ENCODE measurements around the gene DMD.
"Not testable (repeated sequence)": the region's sequence is repeated elsewhere in the genome, so short reads cannot be mapped to it uniquely, and the experiment has no call there.

Gene DMD

DNA sequence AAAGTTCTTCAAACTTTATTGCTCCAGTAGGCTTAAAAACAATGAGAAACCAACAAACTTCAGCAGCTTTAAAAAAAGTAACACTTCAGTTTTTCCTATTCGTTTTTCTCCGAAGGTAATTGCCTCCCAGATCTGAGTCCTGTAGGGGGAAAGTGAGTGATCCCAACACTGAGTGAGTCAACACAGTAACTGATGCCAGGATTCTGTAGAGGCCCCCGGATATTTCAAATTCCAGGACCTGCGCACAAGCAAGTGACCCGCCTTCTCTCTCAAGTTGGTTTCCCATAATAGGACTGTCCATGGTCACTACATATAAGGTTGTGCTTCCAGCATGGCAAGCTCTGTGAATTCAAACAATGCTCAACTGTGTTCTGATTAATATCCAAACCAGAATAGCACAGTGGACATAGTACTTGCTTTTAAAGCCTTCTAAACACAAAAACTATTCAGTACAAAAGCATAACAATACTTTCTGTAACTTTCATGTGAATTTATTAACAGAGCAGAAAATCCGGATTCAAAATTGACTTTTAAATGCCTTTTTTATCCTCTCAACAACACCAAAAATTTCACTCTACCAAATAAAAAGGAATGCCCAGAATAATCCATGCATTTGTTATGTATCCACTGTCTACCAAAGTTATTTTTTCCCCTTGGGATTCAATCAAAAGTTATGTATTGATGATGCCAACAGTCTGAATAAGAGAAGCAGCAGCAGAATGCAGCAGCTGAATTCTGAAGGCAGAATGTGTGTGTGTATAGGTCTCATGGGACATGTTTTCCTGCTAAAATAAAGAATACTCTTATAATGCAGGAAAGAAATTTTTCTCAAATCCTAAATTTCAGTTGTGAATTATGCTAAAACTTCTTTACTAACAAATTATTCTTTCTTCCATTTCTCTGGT, at the start of gene DMD:
Gene DMD (minus strand): TSS at position 194 of the 905 bp plus-strand sequence. CDS start 237 bp downstream, outside the sequence.
- no peak for DNase-seq (ENCODE audit: low read depth in 3 of 3)

DNA sequence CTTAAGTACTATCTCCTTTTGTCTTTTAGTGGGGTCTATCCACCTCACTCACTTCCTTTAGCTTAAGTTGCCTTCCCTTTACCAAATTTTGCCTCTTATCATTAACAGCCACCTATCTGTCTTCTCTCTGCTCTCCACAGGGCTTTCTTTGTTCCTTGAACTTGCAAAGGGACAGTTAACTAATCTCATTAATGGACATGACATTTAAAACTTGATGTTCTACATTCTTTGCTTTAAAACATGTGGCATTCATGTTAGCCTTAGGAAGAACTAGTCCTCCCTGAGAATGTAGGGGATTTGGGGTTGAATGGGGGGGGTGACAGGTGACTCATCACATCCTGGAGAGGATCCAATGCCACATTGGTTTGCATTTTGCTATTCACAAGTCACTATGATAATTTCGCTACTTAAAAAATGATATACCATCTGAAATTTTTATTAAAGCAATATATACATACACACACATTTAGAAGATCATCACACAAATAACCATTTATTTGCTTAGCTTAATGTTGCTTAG, 41.0 kb upstream of the DMD start:
- DNase-seq (ENCODE audit: low read depth in 3 of 3): no peak

DNA sequence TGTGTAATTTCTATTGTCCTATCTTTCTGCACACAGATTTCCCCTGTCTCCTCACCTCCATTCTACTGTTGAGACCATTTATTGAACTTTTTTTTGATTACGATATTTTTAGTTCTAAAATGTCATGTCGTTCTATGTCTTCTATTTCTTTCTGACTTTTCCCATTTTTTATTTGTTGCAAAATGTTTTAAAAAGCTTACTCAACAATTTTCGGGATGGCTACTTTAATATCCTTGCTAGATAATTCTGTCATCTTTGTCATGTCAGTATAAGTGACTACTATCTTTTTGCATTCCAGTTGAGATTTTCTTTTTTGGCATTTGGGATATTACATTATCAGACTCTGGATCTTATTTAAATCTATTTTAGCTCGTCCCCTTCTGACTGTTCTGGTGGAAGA, 7.5 kb upstream of the DMD start:
- no peak for DNase-seq (ENCODE audit: low read depth in 3 of 3)

DNA sequence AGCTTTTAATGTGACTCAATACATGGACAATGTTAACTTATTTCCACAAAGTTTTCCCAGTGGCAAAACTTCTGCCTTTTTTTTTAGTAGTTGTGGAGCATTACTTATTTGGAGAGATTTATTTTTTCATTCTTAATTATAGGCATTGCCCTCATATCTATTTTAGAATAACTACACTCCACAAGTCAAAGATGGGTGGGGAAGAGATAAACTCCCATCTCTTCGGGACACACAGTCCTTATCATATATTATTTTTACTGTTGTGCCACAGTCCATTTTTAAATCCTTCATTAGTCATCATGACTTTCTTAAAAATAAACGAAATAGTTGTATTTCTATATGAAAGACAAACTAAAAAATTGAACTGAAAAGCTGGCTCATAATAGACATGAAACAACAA, 1.2 kb downstream of the DMD start:
- DNase-seq (ENCODE audit: low read depth in 3 of 3): no peak

DNA sequence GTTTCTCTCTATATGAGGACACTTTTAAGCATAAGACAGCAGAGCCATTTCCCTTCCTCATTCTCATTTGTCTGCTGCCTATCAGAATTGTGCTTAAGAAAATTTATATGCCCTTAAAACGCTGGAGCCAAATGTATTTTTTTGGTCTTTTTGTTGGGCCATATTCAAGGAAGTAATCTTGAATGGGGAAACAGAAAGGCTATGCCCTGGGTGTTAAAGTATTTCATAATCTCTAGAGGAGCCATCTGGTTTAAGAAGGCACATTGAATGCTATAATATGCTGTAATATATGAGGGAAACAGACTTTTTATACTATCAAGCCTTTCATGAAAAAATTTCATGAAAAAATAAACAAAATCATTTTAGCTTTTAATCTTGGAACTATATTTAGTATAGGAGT, 4.3 kb downstream of the DMD start:
- DNase-seq (ENCODE audit: low read depth in 3 of 3): no peak

DNA sequence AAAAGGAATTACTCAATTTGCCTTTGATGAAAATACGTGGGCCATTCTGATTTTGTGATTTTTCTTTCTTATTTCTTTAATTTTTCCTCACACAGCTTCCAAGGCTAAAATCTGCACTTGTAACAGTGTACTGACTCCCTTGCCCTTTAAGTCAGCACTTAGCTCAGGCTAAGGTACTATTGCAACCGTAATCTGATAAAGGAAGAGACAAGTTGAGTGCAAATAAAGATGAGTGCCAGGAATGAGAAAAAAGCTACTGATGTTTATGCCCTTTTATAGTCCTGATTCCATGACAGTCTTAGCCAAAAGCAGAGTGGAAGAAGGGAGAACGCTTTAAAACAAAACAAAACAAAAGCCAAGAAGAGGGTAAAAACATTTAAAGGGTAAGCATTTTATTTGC, 6.0 kb downstream of the DMD start:
- no peak for DNase-seq (ENCODE audit: low read depth in 3 of 3)

DNA sequence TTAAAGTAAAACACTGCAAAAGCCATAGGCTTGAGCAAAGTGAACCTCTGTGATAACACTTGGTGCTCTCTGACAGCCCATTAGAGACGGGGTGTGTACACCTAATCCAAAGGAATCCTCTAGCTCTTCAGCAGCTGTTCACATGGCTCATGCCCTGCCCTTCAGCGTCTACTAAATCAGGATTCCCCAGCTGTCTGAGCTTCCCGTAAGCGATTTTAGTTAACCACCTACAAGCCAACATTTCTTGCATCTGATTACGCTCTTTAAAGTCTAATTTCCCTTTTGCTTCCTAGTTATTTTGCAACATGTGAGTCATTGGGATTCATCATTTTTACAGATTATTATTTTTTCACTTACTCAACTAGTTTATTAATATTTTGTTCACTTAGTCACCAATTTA, 6.5 kb downstream of the DMD start:
- no peak for DNase-seq (ENCODE audit: low read depth in 3 of 3)

DNA sequence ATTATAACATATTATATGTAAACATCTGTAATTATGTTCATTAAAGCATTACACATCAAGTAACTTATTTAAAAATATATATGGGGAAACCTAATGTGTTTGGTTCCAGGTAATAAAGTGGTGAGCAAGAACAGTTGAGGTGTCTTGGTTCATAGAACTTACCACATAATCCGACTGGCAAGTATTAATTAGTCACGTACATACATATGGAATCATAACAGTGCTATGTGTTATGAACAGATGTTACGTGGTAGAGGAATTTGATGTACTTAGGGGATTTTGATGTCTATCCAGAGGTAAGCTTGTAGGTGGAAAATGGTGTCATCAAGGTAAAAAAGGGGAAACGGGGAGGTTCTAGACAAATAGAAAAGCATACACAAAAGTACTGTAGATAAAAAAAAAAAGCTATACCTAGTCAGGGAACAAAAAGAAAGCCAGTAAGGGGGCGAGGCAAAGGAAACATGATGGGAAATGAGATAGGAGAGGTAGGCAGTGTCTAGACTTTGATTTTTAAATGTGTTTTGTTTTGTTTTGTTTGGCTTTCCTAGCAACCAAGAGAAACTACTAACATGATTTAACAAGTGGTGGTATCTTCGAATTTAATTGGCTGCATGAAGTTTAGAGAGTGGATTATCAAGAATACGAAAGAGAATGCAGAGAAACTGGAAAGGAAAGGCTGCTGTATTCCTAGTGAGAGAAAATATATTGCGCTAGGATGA, 12.6 kb downstream of the DMD start:
- DNase-seq (ENCODE audit: low read depth in 3 of 3): no peak

DNA sequence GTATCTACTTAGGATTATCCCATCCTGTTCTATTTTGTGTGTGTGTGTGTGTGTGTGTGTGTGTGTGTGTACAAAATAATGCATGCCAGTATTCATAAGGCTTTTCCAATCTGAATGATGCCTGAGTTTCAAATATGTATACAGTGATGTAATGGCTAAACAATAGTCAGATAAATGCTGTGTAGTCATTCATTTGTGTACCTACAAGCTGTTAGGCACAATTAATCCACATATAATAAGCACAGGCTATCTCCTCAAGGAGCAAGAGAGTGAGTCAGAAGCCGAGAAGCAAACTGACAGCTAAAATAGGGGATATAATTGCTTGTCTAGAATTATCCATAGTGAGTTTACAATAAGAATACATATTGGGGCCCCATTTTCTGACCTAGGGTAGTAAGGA, 15.7 kb downstream of the DMD start:
- DNase-seq (ENCODE audit: low read depth in 3 of 3): no peak

DNA sequence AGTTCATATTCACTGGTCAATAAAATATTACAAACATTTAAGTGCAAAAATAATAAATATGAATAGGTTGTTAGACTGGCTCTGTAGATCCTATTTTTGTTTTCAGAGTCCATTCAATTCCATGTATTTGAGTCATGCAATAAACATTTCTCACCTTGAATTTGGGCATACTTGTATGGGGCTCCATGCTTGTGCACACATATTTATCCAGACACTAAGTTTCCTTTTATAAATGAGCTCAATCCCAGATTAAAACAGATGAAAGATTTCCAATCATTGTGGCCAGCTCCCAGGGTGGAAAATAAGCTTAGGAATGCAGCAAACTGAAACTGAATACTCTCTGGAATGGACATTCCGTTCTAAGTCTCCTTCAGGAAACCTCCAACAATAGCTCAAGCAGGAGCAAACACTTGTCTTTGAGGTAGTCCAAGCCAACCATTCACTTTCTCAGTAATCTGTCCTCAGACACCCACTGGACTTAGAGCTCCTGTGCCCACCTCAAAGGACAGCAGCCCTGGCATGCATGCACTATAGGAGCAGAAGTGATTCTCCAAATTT, 16.4 kb downstream of the DMD start:
- no peak for DNase-seq (ENCODE audit: low read depth in 3 of 3)

DNA sequence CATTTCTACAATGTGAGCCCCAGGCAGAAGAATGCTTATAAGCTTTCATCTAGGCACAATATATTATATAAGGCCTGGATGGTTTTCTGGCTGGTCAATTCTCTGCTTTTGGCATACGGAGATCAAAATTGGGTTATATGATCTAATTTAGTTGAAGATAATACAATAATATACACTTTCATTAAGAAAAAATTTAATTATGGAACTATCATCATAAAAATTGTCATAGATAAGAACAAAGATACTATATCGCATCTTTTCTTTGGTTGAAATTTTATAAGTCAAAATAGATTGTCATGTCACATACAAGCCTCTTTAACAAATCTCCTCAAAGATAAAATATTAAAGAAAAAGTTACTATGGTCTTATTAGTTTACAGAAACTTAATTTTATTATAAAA, 17.1 kb downstream of the DMD start:
- no peak for DNase-seq (ENCODE audit: low read depth in 3 of 3)

DNA sequence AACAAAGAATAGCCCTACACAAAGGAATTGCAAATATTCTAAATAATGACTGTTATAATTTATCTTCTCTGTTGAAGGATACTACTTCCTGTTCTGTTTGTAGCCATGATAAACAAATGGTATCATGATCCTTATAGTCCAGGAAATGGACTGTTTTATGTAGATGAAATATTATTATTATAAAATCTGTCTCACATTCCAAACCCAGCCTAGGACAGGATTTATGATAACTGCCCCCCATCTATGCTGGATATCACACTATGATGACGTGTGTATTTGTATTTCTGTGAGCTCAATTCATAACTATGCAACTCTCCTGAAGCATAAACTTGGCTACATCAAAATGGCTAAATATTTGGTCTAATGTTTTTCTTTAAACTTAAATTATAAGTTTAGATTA, 21.3 kb downstream of the DMD start:
- no peak for DNase-seq (ENCODE audit: low read depth in 3 of 3)

DNA sequence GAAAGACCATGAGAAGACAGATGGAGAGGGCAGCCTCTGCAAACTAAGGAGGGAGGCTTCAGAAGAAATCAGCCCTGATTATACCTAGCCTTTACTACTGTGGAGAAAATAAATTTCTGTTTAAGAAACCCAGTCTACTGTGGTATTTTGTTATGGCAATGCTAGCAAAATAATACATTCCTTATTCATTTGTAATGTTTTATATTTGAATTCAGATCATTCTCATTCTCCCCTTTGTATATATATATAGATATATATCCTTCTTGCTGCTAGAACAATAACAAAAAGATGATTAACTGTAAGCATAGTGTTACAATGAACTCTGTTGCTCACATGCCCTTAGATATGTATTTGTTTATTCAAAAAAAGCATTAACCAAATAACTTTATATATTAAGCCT, 22.5 kb downstream of the DMD start:
- DNase-seq (ENCODE audit: low read depth in 3 of 3): no peak

DNA sequence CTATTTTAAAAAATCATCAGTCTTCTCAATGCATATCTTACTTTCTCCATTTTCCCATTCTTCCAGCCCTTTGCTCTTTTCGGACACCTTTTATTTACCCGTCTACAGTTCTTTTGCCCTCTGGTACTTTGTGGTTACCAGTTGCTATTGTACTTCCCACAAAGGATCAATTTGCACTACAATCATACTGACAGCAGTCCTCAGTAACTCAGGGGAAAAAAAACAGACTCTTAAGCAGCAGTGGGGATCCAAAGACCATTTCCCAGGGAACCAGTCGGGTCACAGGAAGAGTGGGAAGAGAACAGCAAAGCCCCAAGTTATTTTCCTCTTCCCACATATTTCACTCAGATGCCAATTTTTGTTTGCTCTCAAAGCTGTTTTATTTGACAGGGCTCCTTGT, 23.1 kb downstream of the DMD start:
- no peak for DNase-seq (ENCODE audit: low read depth in 3 of 3)

DNA sequence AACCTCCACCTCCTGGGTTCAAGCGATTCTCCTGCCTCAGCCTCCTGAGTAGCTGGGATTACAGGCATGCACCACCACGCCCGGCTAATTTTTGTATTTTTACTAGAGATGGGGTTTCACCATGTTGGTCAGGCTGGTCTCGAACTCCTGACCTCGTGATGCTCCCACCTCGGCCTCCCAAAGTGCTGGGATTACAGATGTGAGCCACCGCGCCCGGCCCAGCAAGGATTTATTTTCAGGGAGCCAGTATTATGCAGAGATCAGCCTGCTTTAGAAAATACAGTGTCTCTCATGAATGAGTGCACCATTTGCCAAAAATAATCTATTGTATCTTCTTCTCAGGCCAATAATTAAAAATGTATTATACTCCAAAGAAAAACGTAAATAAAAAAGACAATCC, 26.5 kb downstream of the DMD start:
- not testable (repeated sequence) for DNase-seq (ENCODE audit: low read depth in 3 of 3)

DNA sequence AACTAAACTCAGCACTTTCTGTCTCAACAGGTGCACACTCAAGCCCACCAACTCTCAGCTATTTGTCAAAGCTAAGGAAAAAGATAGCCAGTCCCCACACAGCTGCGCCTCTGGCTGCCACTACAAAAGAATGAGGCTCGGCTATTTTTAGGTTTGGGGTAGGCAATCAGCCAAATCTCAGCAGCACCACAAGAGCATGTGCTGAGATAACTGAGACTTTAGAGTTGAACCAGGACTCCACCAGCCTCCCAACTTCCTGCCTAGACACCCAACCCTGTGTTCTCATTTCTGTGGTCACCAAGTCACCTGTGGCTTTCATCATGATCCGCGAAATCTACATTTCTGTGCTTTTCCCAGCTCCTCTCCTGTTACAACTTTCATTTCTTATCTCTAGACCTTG, 28.0 kb downstream of the DMD start:
- DNase-seq (ENCODE audit: low read depth in 3 of 3): no peak

DNA sequence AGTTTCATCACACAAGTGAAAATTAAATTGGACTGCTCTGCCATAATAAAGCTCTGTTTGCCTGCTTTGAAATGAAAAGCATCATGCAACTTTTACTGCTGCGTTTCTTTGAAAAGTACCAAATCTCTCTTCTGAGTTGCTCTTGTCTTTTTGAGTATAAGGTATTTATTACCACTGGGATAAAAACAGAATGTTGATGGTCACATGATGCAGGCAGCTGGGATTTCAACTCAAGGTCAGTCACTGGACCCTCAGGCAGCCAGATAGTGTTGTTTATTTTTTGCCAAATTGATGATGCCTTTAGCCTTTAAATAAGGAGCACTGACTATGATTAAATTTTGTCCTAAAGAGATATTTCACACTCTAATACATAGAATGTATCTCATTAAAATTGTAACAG, 32.7 kb downstream of the DMD start:
- DNase-seq (ENCODE audit: low read depth in 3 of 3): no peak

DNA sequence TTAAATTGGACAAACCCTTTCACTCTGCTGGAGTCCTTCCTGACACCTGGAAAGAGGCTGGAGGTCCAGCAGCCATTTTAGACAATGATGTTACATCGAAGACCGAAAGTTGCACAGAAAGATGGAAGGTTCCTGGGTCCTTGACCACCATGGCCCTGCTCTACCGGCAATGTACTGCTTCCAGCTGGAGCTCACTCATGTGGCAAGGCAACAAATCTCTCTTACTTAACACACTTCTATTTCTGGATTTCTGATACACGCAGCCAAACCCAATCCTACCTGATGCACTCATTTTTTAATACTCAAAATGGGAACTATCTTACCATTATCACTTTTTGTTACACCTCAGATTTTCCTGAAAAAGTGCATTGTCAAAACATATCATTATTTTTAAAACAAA, 33.1 kb downstream of the DMD start:
- DNase-seq (ENCODE audit: low read depth in 3 of 3): no peak

DNA sequence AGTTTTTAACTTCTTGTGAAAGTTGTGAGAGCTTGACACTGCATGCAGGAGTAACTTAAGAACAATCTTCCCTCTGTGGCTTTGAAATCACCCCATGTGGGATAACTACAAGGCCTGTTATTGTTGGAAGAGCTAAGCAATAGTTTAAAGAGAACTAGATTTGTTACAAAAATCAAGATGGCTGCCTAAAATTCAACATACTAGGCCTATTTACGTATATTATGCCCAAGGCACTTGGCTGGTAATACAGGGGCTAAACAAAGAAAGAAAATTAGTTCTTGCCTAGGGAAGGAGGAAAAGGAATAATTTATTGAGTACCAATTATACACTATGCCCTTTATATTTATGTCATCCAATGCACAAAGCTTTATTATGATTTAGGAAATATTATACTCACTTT, 36.1 kb downstream of the DMD start:
- no peak for DNase-seq (ENCODE audit: low read depth in 3 of 3)

DNA sequence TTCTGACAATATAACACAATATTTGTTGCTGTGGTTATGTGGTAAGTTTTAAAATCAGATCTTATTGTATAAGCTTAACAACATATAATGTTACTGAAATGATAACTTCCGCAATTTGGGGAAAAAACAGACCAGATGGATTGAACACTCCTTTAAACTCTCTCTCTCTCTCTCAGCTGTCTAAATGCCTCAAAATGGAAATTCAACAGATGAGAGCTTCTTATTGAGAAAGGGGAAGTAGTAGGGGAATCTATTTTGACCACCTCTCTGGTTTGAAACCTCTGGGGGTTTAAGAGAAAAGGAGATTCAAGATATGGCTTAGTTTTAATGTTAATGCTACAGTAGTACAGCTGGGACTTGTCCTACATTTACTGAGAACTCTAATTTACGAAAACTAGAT, 40.3 kb downstream of the DMD start:
- no peak for DNase-seq (ENCODE audit: low read depth in 3 of 3)

DNA sequence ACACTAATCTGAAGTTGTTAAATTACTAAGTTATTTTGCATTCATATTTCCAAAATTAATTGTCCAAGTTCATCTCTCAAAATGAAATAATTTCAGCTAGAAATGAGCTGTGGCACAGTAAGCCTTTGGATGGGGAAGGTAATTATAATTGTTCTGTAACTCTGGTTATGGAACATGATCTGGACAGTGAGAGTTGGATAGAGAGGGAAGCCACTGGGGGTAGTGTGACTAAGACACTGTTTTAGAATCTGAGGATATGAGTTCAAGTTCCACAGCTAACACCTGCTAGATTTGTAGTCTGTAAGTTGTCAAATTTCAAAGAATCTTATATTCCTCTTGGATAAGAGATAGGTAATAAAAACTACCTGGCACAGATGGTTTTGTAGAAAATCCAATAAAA, 49.5 kb downstream of the DMD start:
- no peak for DNase-seq (ENCODE audit: low read depth in 3 of 3)

DNA sequence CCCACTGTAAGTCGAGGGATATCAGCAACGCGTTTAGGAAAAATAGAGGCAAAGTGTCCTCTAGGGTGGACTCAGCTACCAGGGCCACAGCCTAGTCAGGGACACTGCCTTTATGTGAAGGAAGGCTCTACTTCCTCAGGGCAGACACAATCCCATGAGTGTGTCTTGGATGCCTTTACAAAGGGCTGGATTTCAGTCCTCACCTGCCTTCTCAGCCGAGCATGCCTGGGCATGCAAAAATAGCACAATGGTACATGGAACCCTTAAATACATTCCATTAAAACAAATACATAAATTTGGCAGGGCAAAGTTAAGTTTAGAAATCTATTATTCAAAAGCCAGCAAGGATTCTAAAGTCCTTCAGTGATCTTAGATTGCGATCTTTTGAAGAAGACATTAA, 51.1 kb downstream of the DMD start:
- DNase-seq (ENCODE audit: low read depth in 3 of 3): no peak
